Sigmoid colon (tissue), 4 donors: Measurements from ENCODE around the gene TRPV4.

Source experiments
- POLR2AphosphoS5 ChIP-seq, 4 donors: sonication (generic); formaldehyde crosslinking; IDR thresholded peaks; one replicate each; pipeline ENCODE4 v1.6.1; 2017; ENCODE audit warnings: antibody characterized with exemption in 4 of 4
- TF ChIP-seq, protein P1 (sequence below), 4 experiments: fragments of 450-650 bp in 3 of 4; fragments of 200-600 bp in 1 of 4; IDR thresholded peaks; one replicate each; pipeline ENCODE4 v1.5.1; 2016 to 2019; ENCODE audit warnings: antibody characterized with exemption in 4 of 4, mild to moderate bottlenecking in 3 of 4, moderate library complexity in 2 of 4

GRCh38 chr12:109860977-109861376 lies 27.8 kb upstream of the TRPV4 start:
- TF ChIP-seq, protein P1, sequence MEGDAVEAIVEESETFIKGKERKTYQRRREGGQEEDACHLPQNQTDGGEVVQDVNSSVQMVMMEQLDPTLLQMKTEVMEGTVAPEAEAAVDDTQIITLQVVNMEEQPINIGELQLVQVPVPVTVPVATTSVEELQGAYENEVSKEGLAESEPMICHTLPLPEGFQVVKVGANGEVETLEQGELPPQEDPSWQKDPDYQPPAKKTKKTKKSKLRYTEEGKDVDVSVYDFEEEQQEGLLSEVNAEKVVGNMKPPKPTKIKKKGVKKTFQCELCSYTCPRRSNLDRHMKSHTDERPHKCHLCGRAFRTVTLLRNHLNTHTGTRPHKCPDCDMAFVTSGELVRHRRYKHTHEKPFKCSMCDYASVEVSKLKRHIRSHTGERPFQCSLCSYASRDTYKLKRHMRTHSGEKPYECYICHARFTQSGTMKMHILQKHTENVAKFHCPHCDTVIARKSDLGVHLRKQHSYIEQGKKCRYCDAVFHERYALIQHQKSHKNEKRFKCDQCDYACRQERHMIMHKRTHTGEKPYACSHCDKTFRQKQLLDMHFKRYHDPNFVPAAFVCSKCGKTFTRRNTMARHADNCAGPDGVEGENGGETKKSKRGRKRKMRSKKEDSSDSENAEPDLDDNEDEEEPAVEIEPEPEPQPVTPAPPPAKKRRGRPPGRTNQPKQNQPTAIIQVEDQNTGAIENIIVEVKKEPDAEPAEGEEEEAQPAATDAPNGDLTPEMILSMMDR (IDR thresholded peaks at IDR 0.05) = no peak
- no peak for TF ChIP-seq POLR2AphosphoS5 (IDR thresholded peaks at IDR 0.05)
